Measurements from ENCODE around the gene TNK1.

- TF ChIP-seq CTCF (IDR thresholded peaks at IDR 0.05; ENCODE audit: low read depth, low read length) (no peak), POLR2A (IDR thresholded peaks at IDR 0.05; ENCODE audit: extremely low read depth, insufficient read length) (no peak), MYC (IDR thresholded peaks at IDR 0.05; ENCODE audit: low read depth, low read length) (no peak), MAX (IDR thresholded peaks at IDR 0.05; ENCODE audit: low read depth, low read length) (no peak)
Observed at GRCh38 chr17:7379134-7379533, 1.8 kb upstream of the TNK1 start.

Measured in NB4 (cell line).